ENCODE results near the gene SYNGR3.

DNA sequence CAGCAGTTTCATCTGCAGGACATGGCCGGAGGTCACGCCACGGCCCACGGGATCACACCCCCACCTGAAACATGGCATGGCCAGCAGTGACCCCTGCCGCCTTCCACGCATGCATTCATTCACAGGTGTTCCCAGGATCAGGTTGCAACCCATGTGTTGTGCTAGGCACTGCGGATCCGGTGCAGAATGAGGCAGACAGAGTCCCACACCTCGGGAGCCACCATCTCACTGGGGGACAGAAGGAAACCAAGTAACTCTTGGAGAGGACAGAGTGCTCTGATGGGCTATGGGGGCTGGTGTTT, 42.5 kb upstream of the SYNGR3 start:
- TF ChIP-seq EP300 (IDR thresholded peaks at IDR 0.05) (no peak), POLR2A (IDR thresholded peaks at IDR 0.05) (no peak)
- TF ChIP-seq, protein P1, sequence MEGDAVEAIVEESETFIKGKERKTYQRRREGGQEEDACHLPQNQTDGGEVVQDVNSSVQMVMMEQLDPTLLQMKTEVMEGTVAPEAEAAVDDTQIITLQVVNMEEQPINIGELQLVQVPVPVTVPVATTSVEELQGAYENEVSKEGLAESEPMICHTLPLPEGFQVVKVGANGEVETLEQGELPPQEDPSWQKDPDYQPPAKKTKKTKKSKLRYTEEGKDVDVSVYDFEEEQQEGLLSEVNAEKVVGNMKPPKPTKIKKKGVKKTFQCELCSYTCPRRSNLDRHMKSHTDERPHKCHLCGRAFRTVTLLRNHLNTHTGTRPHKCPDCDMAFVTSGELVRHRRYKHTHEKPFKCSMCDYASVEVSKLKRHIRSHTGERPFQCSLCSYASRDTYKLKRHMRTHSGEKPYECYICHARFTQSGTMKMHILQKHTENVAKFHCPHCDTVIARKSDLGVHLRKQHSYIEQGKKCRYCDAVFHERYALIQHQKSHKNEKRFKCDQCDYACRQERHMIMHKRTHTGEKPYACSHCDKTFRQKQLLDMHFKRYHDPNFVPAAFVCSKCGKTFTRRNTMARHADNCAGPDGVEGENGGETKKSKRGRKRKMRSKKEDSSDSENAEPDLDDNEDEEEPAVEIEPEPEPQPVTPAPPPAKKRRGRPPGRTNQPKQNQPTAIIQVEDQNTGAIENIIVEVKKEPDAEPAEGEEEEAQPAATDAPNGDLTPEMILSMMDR (IDR thresholded peaks at IDR 0.05): no peak
